ENCODE data around the gene ASTN2.

DNA sequence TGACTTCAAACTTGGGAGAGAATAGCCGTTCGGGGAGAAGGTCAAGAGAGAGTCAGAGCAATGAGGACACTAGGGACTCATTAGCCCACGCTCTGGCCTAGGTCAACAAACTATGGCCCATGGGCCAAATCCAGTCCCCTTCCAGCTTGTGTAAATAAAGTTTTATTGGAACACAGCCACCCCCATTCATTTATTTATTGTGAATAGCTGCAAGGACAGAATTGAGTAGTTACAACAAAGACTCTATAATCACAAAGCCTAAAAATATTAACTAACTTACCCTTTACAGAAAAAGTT is 760.9 kb downstream of the ASTN2 start:
- TF ChIP-seq, protein P1, sequence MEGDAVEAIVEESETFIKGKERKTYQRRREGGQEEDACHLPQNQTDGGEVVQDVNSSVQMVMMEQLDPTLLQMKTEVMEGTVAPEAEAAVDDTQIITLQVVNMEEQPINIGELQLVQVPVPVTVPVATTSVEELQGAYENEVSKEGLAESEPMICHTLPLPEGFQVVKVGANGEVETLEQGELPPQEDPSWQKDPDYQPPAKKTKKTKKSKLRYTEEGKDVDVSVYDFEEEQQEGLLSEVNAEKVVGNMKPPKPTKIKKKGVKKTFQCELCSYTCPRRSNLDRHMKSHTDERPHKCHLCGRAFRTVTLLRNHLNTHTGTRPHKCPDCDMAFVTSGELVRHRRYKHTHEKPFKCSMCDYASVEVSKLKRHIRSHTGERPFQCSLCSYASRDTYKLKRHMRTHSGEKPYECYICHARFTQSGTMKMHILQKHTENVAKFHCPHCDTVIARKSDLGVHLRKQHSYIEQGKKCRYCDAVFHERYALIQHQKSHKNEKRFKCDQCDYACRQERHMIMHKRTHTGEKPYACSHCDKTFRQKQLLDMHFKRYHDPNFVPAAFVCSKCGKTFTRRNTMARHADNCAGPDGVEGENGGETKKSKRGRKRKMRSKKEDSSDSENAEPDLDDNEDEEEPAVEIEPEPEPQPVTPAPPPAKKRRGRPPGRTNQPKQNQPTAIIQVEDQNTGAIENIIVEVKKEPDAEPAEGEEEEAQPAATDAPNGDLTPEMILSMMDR (IDR thresholded peaks at IDR 0.05), result no peak
- no peak for TF ChIP-seq POLR2A (IDR thresholded peaks at IDR 0.05)

Data from Peyer's patch (tissue), 4 donors.